ENCODE results near the gene SPSB2.

The SPSB2 gene

DNA sequence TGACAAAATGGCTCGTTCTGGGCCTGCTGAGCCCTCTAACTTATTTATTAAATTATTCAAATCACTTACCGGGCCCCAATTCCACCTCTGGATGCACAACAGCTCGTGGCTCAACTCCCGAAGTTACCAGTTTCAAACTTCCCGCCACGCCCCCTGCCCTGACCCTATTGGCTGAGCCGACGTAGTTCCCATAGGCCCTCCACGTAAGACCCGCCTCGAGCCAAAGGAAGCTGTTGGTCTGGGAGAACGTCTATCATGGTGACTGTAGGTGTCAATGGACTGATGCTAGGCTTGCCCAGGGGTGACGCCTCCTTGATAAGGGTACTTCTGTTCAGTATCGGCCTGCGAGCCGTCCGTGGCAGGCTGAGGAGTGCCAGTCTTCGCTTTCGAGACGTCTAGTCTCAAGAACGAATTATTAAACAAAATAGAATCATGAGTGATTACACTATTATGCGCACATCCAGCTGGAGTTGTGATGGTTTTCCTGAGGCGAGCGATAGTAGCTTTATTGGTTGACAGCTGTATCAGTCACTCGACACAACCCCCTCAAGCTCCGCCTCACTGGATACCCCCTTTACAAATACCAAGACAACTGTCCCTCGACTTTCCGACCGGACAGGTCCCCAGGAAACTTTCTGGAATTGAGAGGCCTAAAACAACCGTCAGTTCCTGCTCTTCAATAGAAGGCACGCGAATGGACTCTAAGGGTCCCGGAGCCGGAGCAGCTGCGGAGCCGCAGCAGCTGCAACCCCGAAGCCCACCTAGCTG is 21.8 kb downstream of the SPSB2 start, which contains the start of gene CDCA3:
TSS of gene CDCA3 (minus strand) at position 134 of the 768 bp plus-strand sequence. CDS start 334 bp downstream, outside the sequence.
- peak within 1 kb of the TSS; percentile 92 for H3K27ac ChIP-seq
- TF ChIP-seq, protein P1, sequence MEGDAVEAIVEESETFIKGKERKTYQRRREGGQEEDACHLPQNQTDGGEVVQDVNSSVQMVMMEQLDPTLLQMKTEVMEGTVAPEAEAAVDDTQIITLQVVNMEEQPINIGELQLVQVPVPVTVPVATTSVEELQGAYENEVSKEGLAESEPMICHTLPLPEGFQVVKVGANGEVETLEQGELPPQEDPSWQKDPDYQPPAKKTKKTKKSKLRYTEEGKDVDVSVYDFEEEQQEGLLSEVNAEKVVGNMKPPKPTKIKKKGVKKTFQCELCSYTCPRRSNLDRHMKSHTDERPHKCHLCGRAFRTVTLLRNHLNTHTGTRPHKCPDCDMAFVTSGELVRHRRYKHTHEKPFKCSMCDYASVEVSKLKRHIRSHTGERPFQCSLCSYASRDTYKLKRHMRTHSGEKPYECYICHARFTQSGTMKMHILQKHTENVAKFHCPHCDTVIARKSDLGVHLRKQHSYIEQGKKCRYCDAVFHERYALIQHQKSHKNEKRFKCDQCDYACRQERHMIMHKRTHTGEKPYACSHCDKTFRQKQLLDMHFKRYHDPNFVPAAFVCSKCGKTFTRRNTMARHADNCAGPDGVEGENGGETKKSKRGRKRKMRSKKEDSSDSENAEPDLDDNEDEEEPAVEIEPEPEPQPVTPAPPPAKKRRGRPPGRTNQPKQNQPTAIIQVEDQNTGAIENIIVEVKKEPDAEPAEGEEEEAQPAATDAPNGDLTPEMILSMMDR (conservative IDR thresholded peaks at IDR 0.05), result no peak
- TF ChIP-seq ZFX (IDR thresholded peaks at IDR 0.05), result no peak

DNA sequence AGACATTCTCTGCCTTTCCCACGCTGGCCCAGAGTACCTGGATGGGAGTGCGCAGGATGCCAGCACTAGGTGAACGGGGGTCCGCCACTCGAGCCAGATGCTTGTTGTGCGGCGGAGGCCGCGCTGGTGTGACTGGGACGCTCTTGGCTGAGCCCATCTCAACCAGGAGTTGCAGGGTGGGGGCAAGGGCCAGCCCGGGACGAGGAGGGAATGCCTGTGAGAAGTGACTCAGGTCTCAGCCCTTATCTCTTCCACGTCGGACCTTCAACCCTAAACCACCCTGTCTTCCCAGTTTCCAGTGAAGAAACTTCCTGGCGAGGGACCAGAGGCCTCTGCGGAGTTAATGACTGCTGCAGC is 22.3 kb downstream of the SPSB2 start:
- 0 out of 2 replicates have a peak, but pooled peaks have one; percentile 34 for TF ChIP-seq ZFX (IDR thresholded peaks at IDR 0.05)
- TF ChIP-seq, protein P1 (conservative IDR thresholded peaks at IDR 0.05), result no peak
- peak overlapping the region; percentile 92 for H3K27ac ChIP-seq

DNA sequence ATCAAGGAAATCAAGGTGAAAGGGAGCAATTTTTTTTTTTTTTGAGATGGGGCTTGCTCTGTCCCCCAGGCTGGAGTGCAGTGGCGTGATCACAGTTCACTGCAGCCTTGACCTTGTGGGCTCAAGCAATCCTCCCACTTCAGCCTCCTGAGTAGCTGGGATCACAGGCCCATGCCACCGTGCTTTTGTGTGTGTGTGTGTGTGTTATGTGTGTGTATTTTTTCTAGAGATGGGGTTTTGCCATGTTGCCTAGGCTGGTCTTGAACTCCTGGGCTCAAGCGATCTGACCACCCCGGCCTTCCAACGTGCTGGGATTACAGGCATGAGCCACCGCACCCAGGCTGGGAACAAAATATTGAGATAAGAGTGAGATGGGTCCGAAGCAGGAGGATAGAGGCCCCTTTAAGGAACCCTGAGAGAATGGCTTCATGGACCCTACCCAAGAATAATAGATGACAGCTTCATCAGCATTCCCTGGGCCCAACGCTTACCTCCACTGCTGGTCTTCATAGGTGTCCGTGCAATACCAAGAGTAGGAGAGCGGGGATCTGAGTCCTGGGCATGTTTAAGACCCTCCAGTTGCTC is 23.0 kb downstream of the SPSB2 start:
- TF ChIP-seq, protein P1 (conservative IDR thresholded peaks at IDR 0.05), result no peak
- no peak for TF ChIP-seq ZFX (IDR thresholded peaks at IDR 0.05)
- peak overlapping the region; percentile 92 for H3K27ac ChIP-seq

DNA sequence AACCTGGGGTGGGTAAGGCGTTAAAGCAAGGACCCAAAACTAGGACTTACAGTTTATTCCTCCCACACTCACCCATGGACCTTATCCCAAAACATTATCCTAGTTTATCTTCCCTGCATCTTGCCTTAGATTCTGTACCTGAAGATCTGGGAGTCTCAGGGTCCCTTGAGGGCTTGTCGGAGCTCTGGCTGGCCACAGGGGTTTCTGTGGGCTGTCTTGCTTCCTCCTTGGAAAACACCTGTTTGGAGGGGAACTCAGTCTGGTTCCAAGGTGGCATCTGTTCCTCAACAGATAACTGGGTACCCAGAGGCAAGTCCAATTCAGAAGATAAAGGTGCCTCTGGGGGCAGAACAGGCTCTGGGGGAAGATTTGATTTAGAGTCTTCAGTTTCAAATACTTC is 23.7 kb downstream of the SPSB2 start:
- TF ChIP-seq ZFX (IDR thresholded peaks at IDR 0.05), result no peak
- TF ChIP-seq, protein P1 (conservative IDR thresholded peaks at IDR 0.05), result no peak
- no peak overlapping the region for H3K27ac ChIP-seq

DNA sequence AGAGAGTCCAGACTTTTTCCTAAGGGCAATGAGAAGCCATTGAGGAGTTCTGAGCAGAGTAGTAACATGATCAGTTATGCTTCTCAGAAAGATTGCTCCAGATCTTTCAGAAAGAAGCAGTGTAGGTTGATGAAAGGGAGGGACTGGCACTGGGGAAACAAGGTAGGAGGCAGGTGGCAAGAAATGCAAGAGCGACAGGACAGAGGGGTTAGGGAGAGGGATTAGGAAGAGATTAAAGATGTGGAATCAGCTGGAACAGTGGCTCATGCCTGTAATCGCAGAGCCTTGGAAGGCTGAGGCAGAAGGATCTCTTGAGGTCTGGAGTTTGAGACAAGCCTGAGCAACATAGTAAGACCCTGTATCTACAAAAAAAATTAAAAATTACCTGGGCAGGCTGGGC is 25.4 kb downstream of the SPSB2 start:
- H3K27ac ChIP-seq, result no peak overlapping the region

DNA sequence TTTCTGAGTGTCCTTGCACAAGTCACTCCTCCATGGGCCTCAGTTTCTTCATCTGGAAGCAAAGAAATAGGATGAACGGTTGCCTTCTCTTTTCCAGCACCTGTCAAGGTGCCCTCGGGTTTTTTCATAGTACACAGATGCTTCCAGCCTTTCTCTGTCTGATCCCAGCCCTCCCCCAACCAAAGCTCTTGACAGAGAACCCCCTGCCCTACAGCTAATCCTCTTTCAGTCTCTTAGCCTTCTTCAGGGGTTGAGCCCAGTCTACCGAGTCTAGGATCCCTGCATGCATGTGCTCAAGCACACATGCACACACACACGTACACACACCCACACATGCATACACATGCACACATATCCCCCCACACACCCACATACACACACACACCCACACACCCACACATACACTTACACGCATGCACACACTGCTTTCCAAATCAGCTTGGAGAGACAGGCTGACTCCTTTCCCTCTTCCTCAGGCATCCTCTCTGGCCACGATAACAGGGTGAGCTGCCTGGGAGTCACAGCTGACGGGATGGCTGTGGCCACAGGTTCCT is 26.7 kb downstream of the SPSB2 start:
- no peak for TF ChIP-seq ZFX (IDR thresholded peaks at IDR 0.05)
- TF ChIP-seq, protein P1 (conservative IDR thresholded peaks at IDR 0.05), result no peak
- no peak overlapping the region for H3K27ac ChIP-seq

More for the DNA sequence above, 25.4 kb downstream of the SPSB2 start:
- TF ChIP-seq ZFX (IDR thresholded peaks at IDR 0.05), result no peak
- TF ChIP-seq, protein P1 (conservative IDR thresholded peaks at IDR 0.05), result no peak

DNA sequence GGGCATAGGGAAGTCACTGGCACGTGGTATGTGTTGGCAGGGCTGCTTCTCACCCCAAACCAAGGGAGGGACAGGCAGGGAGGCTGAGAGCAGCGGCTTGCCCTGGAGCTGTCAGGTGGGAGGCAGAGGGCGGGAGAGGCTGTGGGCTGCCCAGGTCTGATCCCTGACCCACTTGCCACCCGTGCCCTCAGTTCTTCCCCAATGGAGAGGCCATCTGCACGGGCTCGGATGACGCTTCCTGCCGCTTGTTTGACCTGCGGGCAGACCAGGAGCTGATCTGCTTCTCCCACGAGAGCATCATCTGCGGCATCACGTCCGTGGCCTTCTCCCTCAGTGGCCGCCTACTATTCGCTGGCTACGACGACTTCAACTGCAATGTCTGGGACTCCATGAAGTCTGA is 27.7 kb downstream of the SPSB2 start:
- TF ChIP-seq, protein P1 (conservative IDR thresholded peaks at IDR 0.05), result no peak
- TF ChIP-seq ZFX (IDR thresholded peaks at IDR 0.05), result no peak
- H3K27ac ChIP-seq, result no peak overlapping the region

Measured in C4-2B (cell line).